ENCODE measurements around the gene KDM2B. TPM values are rescaled to one million over a fixed set of nuclear protein-coding genes. Genes with fewer than 3 reads are reported as not detected.

The KDM2B gene
- polyA plus RNA-seq, 1 experiment = 15.0 TPM

- Histone ChIP-seq H3K36me3 (ENCODE audit: control insufficient read depth, insufficient read depth, low read length) (peaks cover 16% of the 10 kb centered on the region), H3K27me3 (ENCODE audit: control insufficient read depth, insufficient read depth, low read length) (no peaks in the 10 kb centered on the region), H3K4me3 (ENCODE audit: low read depth, low read length) (no peak overlapping the region)
- CTCF ChIA-PET = interaction anchor here (1.0 kb wide), 1 partner anchor 95 kb away, joined by 3 read pairs; no protein-coding TSS in a partner anchor
- no peak for TF ChIP-seq CTCF (IDR thresholded peaks at IDR 0.05; ENCODE audit: insufficient read depth, low read depth, low read length)
- POLR2A ChIA-PET = interaction anchor here (0.6 kb wide), 1 partner anchor 59 kb away, joined by 3 read pairs; no protein-coding TSS in a partner anchor
- DNase-seq (ENCODE audit: low read depth) = no peak
Observed at GRCh38 chr12:121424624-121424975, 156.2 kb downstream of the KDM2B start.

- H3K36me3 ChIP-seq (ENCODE audit: control insufficient read depth, insufficient read depth, low read length) = peaks cover 16% of the 10 kb centered on the region
- no peak for DNase-seq (ENCODE audit: low read depth)
- no peaks in the 10 kb centered on the region for H3K27me3 ChIP-seq (ENCODE audit: control insufficient read depth, insufficient read depth, low read length)
- POLR2A ChIA-PET = interaction anchor here (0.6 kb wide), 1 partner anchor 59 kb away, joined by 3 read pairs; no protein-coding TSS in a partner anchor
- TF ChIP-seq CTCF (IDR thresholded peaks at IDR 0.05; ENCODE audit: insufficient read depth, low read depth, low read length) = no peak
- no peak overlapping the region for H3K4me3 ChIP-seq (ENCODE audit: low read depth, low read length)
- CTCF ChIA-PET = interaction anchor here (1.0 to 1.4 kb wide), 4 partner anchors 12 to 95 kb away, joined by 3 to 4 read pairs (median 4); no protein-coding TSS in a partner anchor
Observed at GRCh38 chr12:121423682-121424623, 156.9 kb downstream of the KDM2B start.

- ChIA-PET CTCF (interaction anchor here (1.1 to 1.4 kb wide), 3 partner anchors 12 to 70 kb away, joined by 3 to 4 read pairs (median 4); no protein-coding TSS in a partner anchor), POLR2A (no interaction called here)
- no peak for DNase-seq (ENCODE audit: low read depth)
- H3K4me3 ChIP-seq (ENCODE audit: low read depth, low read length) = no peak overlapping the region
- H3K36me3 ChIP-seq (ENCODE audit: control insufficient read depth, insufficient read depth, low read length) = peaks cover 15% of the 10 kb centered on the region
- H3K27me3 ChIP-seq (ENCODE audit: control insufficient read depth, insufficient read depth, low read length) = no peaks in the 10 kb centered on the region
- no peak for TF ChIP-seq CTCF (IDR thresholded peaks at IDR 0.05; ENCODE audit: insufficient read depth, low read depth, low read length)
Observed at GRCh38 chr12:121423253-121423652, 157.6 kb downstream of the KDM2B start.

- ChIA-PET CTCF (no interaction called here), POLR2A (no interaction called here)
- no peak for DNase-seq (ENCODE audit: low read depth)
Observed at GRCh38 chr12:121420109-121420508, 160.7 kb downstream of the KDM2B start.

More at GRCh38 chr12:121420109-121420508, 160.7 kb downstream of the KDM2B start:
- Histone ChIP-seq H3K27me3 (ENCODE audit: control insufficient read depth, insufficient read depth, low read length) (no peaks in the 10 kb centered on the region), H3K36me3 (ENCODE audit: control insufficient read depth, insufficient read depth, low read length) (peaks cover 20% of the 10 kb centered on the region), H3K4me3 (ENCODE audit: low read depth, low read length) (no peak overlapping the region)
- no peak for TF ChIP-seq CTCF (IDR thresholded peaks at IDR 0.05; ENCODE audit: insufficient read depth, low read depth, low read length)
